ENCODE results near the gene CBFA2T2.
"Not testable (repeated sequence)": the region's sequence is repeated elsewhere in the genome, so short reads cannot be mapped to it uniquely, and the experiment has no call there.

The CBFA2T2 gene

DNA sequence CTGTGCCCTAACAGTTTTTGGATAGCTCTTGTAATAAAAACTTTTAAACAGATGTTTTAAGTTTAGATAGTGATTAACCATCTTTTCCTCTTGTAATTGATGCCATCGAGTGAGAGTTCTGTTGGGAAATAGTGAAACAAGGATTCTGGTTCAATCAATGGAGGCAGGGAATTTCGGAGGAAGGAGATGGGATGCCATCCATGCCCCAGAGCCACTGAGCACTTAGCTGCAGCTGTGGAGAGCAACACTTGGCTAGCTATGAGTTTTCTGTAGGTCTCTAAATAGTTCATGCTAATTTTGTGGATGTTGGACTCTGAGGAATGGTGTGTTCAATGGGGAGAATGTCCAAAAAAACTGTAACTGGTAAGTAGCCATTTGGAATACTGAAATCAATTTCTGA, 16.7 kb downstream of the CBFA2T2 start:
- no peak for DNase-seq (ENCODE audit: low read depth in 3 of 3)

DNA sequence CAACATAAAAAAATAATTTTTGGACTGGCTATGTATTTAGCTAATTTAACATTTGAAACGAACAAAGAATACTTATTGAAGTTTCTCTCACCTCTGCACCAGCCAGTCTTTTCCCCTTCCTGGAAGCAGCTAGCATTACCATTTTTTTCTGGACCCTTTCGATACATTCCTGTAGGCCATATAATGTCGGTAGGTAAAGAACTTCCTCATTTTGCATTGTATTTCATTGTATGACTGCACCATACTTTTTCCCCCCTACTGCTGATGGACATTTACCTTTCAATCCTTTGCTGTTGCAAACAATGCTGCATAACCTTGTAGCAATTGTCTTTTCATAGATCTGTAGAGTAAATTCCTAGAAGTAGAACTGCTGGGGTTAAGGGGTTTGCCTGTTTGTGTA, 17.6 kb downstream of the CBFA2T2 start:
- no peak for DNase-seq (ENCODE audit: low read depth in 3 of 3)

GRCh38 chr20:33508015-33508414, 18.1 kb downstream of the CBFA2T2 start:
- DNase-seq (ENCODE audit: low read depth in 3 of 3): not testable (repeated sequence)

GRCh38 chr20:33509057-33509456, 19.2 kb downstream of the CBFA2T2 start:
- not testable (repeated sequence) for DNase-seq (ENCODE audit: low read depth in 3 of 3)

GRCh38 chr20:33511876-33512275, 22.0 kb downstream of the CBFA2T2 start:
- DNase-seq (ENCODE audit: low read depth in 3 of 3): not testable (repeated sequence)

DNA sequence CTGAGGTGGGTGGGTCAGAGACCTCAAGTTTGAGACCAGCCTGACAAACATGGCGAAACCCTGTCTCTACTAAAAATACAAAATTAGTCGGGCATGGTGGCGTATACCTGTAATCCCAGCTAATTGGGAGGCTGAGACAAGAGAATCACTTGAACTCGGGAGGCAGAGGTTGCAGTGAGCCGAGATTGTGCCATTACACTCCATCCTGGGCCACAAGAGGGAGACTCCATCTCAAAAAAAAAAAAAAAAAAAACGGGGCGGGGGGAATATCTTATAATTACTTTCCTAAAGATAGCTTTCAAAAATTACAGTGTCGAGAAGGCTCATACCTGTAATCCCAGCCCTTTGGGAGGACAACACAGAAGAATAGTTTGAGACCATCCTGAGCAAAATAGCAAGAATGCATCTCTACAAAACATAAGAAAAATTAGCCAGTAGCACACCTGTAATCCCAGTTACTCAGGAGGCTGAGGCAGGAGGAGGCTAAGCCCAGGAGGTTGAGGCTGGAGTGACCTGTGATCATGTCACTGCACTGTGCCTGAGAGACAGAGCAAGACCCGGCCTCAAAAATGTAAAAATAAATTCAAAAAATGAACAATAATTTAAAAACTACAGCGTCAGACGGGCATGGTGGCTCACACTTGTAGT, 25.8 kb downstream of the CBFA2T2 start:
- DNase-seq (ENCODE audit: low read depth in 3 of 3): no peak

GRCh38 chr20:33516882-33517281, 27.0 kb downstream of the CBFA2T2 start:
- DNase-seq (ENCODE audit: low read depth in 3 of 3): no peak

GRCh38 chr20:33518071-33518470, 28.2 kb downstream of the CBFA2T2 start:
- DNase-seq (ENCODE audit: low read depth in 3 of 3): no peak

- no peak for DNase-seq (ENCODE audit: low read depth in 3 of 3)
Measured at GRCh38 chr20:33521461-33521860, 31.6 kb downstream of the CBFA2T2 start.

DNA sequence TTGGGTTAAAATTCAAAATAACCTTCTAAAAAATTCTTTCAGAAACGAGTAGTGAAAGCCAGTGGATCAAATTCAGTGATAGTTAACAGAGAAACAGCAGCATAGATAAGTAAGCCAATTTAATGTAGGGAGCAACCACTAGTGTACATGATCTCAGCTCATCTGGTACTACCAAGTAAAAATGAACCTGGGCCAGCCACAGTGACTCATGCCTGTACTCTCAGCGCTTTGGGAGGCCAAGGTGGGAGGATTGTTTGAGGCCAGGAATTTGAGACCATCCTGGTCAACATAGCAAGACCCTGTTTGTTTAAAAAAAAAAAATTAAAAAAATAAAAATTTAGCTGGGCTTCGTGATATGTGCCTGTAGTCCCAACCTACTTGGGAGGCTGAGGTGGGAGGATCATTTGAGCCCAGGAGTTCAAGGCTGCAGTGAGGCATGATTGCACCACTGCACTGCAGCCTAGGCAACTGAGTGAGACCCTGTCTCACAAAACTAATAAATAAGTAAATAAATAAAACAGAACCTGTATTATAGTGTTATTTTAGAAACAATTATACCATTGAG, 32.4 kb downstream of the CBFA2T2 start:
- DNase-seq (ENCODE audit: low read depth in 3 of 3): no peak

- DNase-seq (ENCODE audit: low read depth in 3 of 3): no peak
Measured at GRCh38 chr20:33524261-33524660, 34.4 kb downstream of the CBFA2T2 start.

DNA sequence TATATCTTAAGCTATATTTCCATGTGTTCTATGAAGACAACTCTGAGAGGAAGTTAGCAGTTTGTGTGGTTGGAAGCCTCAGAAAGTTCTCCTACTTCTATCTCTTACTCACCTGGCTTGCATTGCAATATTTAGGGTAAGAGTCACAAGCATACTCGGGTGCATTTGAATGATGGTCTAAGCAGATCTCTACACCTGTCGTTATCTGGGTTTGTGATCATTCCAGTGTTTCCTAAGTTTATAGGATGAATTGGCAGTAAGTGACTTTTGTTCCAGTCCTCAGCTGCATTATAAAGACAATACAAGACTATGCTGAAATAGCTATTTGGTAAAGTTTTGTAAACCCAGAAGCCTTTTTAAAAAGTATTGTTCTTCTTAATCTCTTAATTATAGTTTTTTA, 36.9 kb downstream of the CBFA2T2 start:
- DNase-seq (ENCODE audit: low read depth in 3 of 3): no peak

DNA sequence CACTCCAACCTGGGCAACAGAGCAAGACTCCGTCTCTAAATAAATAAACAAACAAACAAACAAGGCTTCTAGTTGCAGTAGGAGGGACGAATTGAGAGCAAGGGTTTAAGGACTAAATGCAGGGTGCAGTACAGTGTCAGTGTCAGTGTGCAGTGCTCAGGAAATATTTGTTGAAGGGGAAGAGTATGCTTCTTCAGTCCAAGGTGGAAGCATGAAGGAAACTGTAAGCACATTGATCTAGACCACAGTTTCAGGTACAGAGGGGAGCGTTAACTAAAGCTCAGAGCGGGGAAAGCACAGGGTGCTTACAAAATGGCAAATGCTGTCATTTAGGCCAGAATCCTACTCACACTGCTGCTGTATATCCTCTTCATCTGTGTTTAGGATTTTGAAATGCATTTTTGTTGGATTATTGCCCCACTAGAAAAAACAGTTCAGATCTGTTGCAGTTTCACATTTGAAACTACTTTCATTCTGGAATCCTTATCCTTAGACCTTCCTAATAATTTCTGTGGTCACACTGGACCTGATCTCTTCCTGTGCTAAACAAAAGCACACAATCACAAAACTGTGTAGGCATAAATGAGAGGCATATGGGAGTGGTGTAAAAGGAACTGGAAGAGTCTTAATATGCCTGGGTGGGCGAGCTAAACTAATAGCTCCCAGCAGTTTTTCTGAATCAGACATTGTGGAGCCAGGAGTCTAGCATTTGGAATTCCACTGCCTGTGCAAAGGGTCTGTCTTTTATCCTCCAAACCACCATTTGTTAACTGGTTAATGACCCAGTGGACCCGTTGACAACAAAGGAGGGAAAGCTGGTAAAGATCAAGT, 41.4 kb downstream of the CBFA2T2 start:
- DNase-seq (ENCODE audit: low read depth in 3 of 3): no peak

DNA sequence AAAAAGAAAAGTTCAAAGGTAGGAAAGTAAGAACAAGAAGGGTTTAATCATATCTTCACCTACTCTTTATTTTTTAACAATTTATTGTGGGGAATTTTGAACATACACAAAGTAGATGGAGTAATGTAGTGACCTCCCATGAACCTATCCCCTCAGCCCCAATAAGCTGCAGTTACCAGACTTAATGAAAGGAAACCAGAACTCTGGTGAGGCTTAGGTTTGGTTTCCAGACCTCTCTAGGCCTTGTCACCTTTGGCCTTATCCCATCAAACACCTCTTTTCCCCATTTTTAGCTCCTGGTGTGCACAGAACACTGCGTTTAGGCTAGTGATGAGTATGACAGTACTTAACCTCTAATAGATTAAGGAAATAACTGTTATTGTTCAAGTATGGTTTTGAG, 42.0 kb downstream of the CBFA2T2 start:
- no peak for DNase-seq (ENCODE audit: low read depth in 3 of 3)

GRCh38 chr20:33532753-33533459, 43.0 kb downstream of the CBFA2T2 start:
- no peak for DNase-seq (ENCODE audit: low read depth in 3 of 3)

DNA sequence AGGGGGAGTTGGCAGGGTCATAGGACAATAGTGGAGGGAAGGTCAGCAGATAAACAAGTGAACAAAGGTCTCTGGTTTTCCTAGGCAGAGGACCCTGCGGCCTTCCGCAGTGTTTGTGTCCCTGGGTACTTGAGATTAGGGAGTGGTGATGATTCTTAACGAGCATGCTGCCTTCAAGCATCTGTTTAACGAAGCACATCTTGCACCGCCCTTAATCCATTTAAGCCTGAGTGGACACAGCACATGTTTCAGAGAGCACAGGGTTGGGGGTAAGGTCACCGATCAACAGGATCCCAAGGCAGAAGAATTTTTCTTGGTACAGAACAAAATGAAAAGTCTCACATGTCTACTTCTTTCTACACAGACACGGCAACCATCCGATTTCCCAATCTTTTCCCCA, 45.8 kb downstream of the CBFA2T2 start:
- DNase-seq (ENCODE audit: low read depth in 3 of 3): not testable (repeated sequence)

- DNase-seq (ENCODE audit: low read depth in 3 of 3): no peak
Measured at GRCh38 chr20:33537608-33538007, 47.7 kb downstream of the CBFA2T2 start.

DNA sequence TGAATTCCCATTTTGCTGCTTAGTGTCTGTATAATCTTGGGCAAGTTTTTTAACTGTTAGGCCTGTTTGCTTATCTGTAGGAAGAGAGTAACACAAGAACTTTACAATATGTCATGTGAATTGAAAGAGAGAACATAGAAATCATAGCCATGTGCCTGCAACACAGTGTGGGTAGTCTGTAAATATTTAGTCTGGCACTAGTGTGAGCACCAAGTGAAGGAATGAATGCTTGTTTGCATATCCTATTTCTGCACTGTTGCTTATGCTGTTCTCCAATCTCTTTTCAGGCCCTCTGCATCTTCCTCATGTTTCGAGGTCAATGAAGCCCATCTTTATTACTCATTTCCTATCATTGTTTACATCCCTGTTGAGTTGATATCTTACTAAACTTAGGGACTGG, 49.2 kb downstream of the CBFA2T2 start:
- no peak for DNase-seq (ENCODE audit: low read depth in 3 of 3)

DNA sequence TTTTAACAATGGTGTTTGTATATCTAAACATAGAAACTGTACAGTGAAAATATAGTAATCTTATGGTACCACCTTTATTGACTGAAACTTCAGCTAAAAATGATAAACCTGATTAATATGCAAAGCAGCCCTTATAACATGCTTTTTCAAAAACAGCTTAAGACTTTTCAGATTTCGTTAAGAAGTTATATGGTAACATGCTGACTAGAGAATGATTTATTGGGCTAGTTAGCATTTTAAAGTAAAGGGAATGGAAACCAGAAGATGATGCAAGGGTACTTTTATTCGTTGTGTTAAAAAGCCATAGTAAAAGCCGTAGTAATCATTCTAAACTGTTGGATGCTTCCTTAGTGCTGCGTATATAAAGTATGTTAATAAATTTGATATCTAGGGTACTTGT, 50.5 kb downstream of the CBFA2T2 start:
- DNase-seq (ENCODE audit: low read depth in 3 of 3): no peak

DNA sequence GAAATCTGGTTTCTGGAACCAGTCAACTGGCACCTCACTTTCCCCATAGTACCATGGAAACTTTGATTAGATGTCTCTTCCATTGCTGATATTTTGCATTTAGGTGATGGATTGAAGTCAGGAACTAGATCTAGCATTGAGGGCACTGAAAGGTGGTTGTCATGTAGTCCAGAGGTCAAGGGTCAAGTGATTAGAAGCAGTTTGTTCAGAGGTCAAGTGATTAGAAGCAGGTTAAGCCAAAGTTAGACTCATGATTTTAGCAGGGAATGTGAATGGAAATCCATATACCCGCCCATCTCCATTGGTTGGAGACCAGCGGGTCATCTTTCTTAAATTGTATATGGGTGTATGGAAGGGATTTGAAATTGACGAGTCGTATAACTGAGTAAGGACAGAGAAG, 51.2 kb downstream of the CBFA2T2 start:
- DNase-seq (ENCODE audit: low read depth in 3 of 3): no peak

DNA sequence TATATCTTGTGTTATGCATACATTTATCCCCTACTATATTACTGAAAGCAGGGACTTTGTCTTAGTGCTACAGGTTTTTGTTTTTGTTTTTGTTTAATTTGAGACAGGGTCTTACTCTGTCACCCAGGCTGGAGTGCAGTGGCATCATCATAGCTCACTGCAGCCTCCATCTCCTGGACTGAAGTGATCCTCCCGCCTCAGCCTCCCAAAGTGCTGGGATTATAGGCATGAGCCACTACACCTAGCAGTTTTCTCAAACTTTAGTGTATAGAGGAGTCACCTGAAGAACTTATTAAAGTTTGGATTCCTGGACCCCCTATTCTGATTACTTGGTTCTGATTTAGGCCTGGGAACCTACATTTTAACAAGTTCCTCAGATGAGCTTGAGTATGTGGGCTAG, 51.9 kb downstream of the CBFA2T2 start:
- no peak for DNase-seq (ENCODE audit: low read depth in 3 of 3)

DNA sequence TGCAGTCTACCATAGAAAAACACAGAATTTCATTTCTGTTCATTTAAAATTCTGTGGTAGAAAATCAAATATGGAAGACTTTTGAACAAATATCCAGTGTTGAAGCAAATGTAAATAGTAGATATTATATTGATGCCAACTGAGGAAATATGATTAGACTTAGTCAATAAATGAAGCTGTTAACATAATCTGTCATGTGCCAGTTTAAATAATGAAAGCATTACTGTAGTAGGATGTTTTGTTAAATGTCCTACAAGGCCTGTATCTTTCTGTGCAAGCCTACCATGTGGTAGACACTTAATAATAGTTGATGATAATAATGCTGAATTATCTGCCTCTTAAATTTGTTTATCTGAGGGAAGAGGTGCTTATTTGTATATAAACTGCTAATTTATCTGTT, 55.9 kb downstream of the CBFA2T2 start:
- DNase-seq (ENCODE audit: low read depth in 3 of 3): no peak

Data from stimulated activated CD4-positive, alpha-beta T cell treated with anti-CD3 and anti-CD28 coated beads, TNF-alpha, amount 100 ng/mL, for 4 hours (primary cell).